HEK293 (cell line): ENCODE data around the gene FCHO1.

Experiments used
- CTCF ChIA-PET: fragments of 350-600 bp; formaldehyde crosslinking; extraction: SDS; loops from one replicate; lab custom pipeline; 2021; ENCODE audit warnings: antibody characterized with exemption; lab: Yijun Ruan, JAX
- POLR2A ChIA-PET: fragments of 300-600 bp; formaldehyde crosslinking; extraction: SDS; loops from one replicate; lab custom pipeline; 2020; ENCODE audit warnings: antibody characterized with exemption, inconsistent platforms; lab: Yijun Ruan, JAX
- H3K27ac ChIP-seq: fragments of 200-500 bp; sonication (Bioruptor generic); 2 replicates; pipeline ENCODE4 v1.5.1; 2014; ENCODE audit warnings: low read depth, low read length, control low read depth, inconsistent platforms; ENCODE audit errors: extremely low read depth
- H3K36me3 ChIP-seq, 2 experiments: fragments of 200-500 bp in 1 of 2; sonication (Bioruptor generic) in 1 of 2; 1 replicate in 1 of 2; 2 replicates in 1 of 2; pipeline ENCODE4 v1.5.1; 2014 to 2017; ENCODE audit warnings: inconsistent platforms in 2 of 2, low read length in 2 of 2; ENCODE audit not compliant: control insufficient read depth in 2 of 2, insufficient read depth in 1 of 2
- H3K4me1 ChIP-seq: fragments of 200-500 bp; sonication (Bioruptor generic); 2 replicates; pipeline ENCODE4 v1.5.1; 2014; ENCODE audit warnings: mild to moderate bottlenecking, low read length, inconsistent platforms; ENCODE audit not compliant: control insufficient read depth, insufficient read depth
- H3K4me3 ChIP-seq: 2 replicates; pipeline ENCODE4 v1.5.1; 2011; ENCODE audit warnings: low read depth, mild to moderate bottlenecking, control low read depth, low read length, moderate library complexity
- H3K9me3 ChIP-seq: fragments of 200-500 bp; sonication (Bioruptor generic); 2 replicates; pipeline ENCODE4 v1.5.1; 2014; ENCODE audit warnings: low read depth, low read length, inconsistent platforms; ENCODE audit not compliant: control insufficient read depth, insufficient read depth
- MEIS1 ChIP-seq: sonication (generic); formaldehyde crosslinking; IDR thresholded peaks from 2 replicates; pipeline ENCODE4 v1.8.1; 2022; ENCODE audit warnings: missing genetic modification reagents, mild to moderate bottlenecking, borderline replicate concordance
- MZF1 ChIP-seq: fragments of 450-650 bp; formaldehyde crosslinking; IDR thresholded peaks from 2 replicates; pipeline ENCODE4 v1.5.1; 2017; ENCODE audit warnings: missing biosample characterization, missing genetic modification characterization, borderline replicate concordance
- SCRT2 ChIP-seq: fragments of 450-650 bp; formaldehyde crosslinking; IDR thresholded peaks from 2 replicates; pipeline ENCODE4 v1.5.1; 2016; ENCODE audit warnings: missing biosample characterization, missing genetic modification characterization
- TRIM28 ChIP-seq: IDR thresholded peaks from 2 replicates; pipeline ENCODE4 v1.6.1; 2011; ENCODE audit warnings: low read length, control low read depth, borderline replicate concordance
- ZBTB48 ChIP-seq: fragments of 450-650 bp; formaldehyde crosslinking; IDR thresholded peaks from 2 replicates; pipeline ENCODE4 v1.5.1; 2016; ENCODE audit warnings: missing biosample characterization, missing genetic modification characterization
- ZFP37 ChIP-seq: fragments of 450-650 bp; formaldehyde crosslinking; IDR thresholded peaks from 2 replicates; pipeline ENCODE4 v1.5.1; 2016; ENCODE audit warnings: missing biosample characterization, missing genetic modification characterization
- ZNF121 ChIP-seq: fragments of 450-650 bp; formaldehyde crosslinking; IDR thresholded peaks from 2 replicates; pipeline ENCODE4 v1.5.1; 2016; ENCODE audit warnings: missing biosample characterization, missing genetic modification characterization
- ZNF211 ChIP-seq: fragments of 450-650 bp; formaldehyde crosslinking; IDR thresholded peaks from 2 replicates; pipeline ENCODE4 v1.5.1; 2016; ENCODE audit warnings: low read depth, missing biosample characterization, missing genetic modification characterization
- ZNF274 ChIP-seq, 2 experiments: fragments of 200-500 bp in 1 of 2; fragments of 450-650 bp in 1 of 2; sonication (Bioruptor generic) in 1 of 2; formaldehyde crosslinking in 1 of 2; IDR thresholded peaks; 2 replicates each; pipeline versions ENCODE4 v1.5.1 to v1.6.1; 2014 to 2016; ENCODE audit warnings: borderline replicate concordance in 1 of 2, inconsistent platforms in 1 of 2, low read length in 1 of 2, missing biosample characterization in 1 of 2, missing genetic modification characterization in 1 of 2
- ZNF433 ChIP-seq: fragments of 450-650 bp; formaldehyde crosslinking; IDR thresholded peaks from 2 replicates; pipeline ENCODE4 v1.5.1; 2016; ENCODE audit warnings: missing biosample characterization, missing genetic modification characterization, low read depth
- ZNF555 ChIP-seq: fragments of 450-650 bp; formaldehyde crosslinking; conservative IDR thresholded peaks from 2 replicates; pipeline ENCODE4 v1.5.1; 2017; ENCODE audit warnings: missing biosample characterization, mild to moderate bottlenecking, missing genetic modification characterization, inconsistent platforms
- ZNF558 ChIP-seq: fragments of 450-650 bp; formaldehyde crosslinking; IDR thresholded peaks from 2 replicates; pipeline ENCODE4 v1.5.1; 2016; ENCODE audit warnings: missing biosample characterization, missing genetic modification characterization
- ZNF768 ChIP-seq: fragments of 450-650 bp; formaldehyde crosslinking; IDR thresholded peaks from 2 replicates; pipeline ENCODE4 v1.5.1; 2018; ENCODE audit warnings: missing biosample characterization, mild to moderate bottlenecking, missing genetic modification characterization
- TF ChIP-seq, protein P1 (sequence below): fragments of 450-650 bp; formaldehyde crosslinking; IDR thresholded peaks from 2 replicates; pipeline ENCODE4 v1.5.1; 2016; ENCODE audit warnings: missing biosample characterization, missing genetic modification characterization
- TF ChIP-seq, protein P2 (sequence below): fragments of 450-650 bp; formaldehyde crosslinking; IDR thresholded peaks from 2 replicates; pipeline ENCODE4 v1.5.0; 2017; ENCODE audit warnings: missing biosample characterization, missing genetic modification characterization, borderline replicate concordance
- TF ChIP-seq, protein P3 (sequence below): fragments of 450-650 bp; formaldehyde crosslinking; IDR thresholded peaks from 2 replicates; pipeline ENCODE4 v1.5.1; 2016; ENCODE audit warnings: missing biosample characterization, missing genetic modification characterization
- TF ChIP-seq, protein P4 (sequence below): fragments of 450-650 bp; formaldehyde crosslinking; IDR thresholded peaks from 2 replicates; pipeline ENCODE4 v1.5.1; 2017; ENCODE audit warnings: missing biosample characterization, missing genetic modification characterization
- TF ChIP-seq, protein P5 (sequence below): fragments of 450-650 bp; formaldehyde crosslinking; IDR thresholded peaks from 2 replicates; pipeline ENCODE4 v1.5.1; 2017; ENCODE audit warnings: missing biosample characterization, missing genetic modification characterization

FCHO1 gene

DNA sequence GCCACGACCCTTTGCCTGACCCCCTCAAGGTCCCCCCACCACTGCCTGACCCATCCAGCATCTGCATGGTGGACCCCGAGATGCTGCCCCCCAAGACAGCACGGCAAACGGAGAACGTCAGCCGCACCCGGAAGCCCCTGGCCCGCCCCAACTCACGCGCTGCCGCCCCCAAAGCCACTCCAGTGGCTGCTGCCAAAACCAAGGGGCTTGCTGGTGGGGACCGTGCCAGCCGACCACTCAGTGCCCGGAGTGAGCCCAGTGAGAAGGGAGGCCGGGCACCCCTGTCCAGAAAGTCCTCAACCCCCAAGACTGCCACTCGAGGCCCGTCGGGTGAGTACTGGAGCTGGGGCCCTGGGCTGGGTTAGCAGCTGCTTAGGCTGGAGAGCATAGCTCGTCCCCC, 23.4 kb upstream of the FCHO1 start:
- TF ChIP-seq, protein P1, sequence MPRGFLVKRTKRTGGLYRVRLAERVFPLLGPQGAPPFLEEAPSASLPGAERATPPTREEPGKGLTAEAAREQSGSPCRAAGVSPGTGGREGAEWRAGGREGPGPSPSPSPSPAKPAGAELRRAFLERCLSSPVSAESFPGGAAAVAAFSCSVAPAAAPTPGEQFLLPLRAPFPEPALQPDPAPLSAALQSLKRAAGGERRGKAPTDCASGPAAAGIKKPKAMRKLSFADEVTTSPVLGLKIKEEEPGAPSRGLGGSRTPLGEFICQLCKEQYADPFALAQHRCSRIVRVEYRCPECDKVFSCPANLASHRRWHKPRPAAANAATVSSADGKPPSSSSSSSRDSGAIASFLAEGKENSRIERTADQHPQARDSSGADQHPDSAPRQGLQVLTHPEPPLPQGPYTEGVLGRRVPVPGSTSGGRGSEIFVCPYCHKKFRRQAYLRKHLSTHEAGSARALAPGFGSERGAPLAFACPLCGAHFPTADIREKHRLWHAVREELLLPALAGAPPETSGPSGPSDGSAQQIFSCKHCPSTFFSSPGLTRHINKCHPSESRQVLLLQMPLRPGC (tag by site-specific recombination) = no peak
- no peak overlapping the region for H3K27ac ChIP-seq
- ChIA-PET CTCF (interaction anchor here (0.5 to 0.6 kb wide), 2 partner anchors 132 to 320 kb away, joined by 3 read pairs; partner anchors contain the start of gene RPL18A), POLR2A (no interaction called here)
- peaks cover 34 to 93% of the 10 kb centered on the region in 2 experiments for H3K36me3 ChIP-seq
- H3K9me3 ChIP-seq = no peaks in the 10 kb centered on the region
- H3K4me1 ChIP-seq = no peaks in the 10 kb centered on the region
- no peak overlapping the region for H3K4me3 ChIP-seq

DNA sequence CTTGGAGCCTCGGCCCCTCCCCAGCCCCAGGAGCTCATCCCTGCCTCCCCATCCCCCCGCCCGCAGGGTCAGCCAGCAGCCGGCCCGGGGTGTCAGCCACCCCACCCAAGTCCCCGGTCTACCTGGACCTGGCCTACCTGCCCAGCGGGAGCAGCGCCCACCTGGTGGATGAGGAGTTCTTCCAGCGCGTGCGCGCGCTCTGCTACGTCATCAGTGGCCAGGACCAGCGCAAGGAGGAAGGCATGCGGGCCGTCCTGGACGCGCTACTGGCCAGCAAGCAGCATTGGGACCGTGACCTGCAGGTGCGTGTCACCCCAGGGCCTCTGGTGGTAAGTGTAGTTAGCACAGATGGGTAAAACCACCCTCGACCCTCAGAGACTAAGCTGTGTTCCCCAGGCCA, 18.1 kb upstream of the FCHO1 start:
- H3K4me1 ChIP-seq = no peaks in the 10 kb centered on the region
- H3K36me3 ChIP-seq = peaks cover 32 to 74% of the 10 kb centered on the region in 2 experiments
- no peak overlapping the region for H3K27ac ChIP-seq
- TF ChIP-seq ZNF211 (tag by site-specific recombination) (no peak), ZNF121 (no peak), ZFP37 (no peak), SCRT2 (no peak), MZF1 (tag by site-specific recombination) (no peak), ZNF433 (tag by site-specific recombination) (no peak), MEIS1 (CRISPR knock-in tag) (no peak), ZNF558 (tag by site-specific recombination) (no peak), ZBTB48 (no peak), ZNF274 (IDR thresholded peaks at IDR 0.05; ENCODE audit: low read length) (no peak), ZNF274 (tag by site-specific recombination; IDR thresholded peaks at IDR 0.05; ENCODE audit: borderline replicate concordance) (no peak), ZNF768 (no peak), TRIM28 (no peak), ZNF555 (tag by site-specific recombination) (no peak)
- TF ChIP-seq, protein P2, sequence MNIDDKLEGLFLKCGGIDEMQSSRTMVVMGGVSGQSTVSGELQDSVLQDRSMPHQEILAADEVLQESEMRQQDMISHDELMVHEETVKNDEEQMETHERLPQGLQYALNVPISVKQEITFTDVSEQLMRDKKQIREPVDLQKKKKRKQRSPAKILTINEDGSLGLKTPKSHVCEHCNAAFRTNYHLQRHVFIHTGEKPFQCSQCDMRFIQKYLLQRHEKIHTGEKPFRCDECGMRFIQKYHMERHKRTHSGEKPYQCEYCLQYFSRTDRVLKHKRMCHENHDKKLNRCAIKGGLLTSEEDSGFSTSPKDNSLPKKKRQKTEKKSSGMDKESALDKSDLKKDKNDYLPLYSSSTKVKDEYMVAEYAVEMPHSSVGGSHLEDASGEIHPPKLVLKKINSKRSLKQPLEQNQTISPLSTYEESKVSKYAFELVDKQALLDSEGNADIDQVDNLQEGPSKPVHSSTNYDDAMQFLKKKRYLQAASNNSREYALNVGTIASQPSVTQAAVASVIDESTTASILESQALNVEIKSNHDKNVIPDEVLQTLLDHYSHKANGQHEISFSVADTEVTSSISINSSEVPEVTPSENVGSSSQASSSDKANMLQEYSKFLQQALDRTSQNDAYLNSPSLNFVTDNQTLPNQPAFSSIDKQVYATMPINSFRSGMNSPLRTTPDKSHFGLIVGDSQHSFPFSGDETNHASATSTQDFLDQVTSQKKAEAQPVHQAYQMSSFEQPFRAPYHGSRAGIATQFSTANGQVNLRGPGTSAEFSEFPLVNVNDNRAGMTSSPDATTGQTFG = no peak
- TF ChIP-seq, protein P3, sequence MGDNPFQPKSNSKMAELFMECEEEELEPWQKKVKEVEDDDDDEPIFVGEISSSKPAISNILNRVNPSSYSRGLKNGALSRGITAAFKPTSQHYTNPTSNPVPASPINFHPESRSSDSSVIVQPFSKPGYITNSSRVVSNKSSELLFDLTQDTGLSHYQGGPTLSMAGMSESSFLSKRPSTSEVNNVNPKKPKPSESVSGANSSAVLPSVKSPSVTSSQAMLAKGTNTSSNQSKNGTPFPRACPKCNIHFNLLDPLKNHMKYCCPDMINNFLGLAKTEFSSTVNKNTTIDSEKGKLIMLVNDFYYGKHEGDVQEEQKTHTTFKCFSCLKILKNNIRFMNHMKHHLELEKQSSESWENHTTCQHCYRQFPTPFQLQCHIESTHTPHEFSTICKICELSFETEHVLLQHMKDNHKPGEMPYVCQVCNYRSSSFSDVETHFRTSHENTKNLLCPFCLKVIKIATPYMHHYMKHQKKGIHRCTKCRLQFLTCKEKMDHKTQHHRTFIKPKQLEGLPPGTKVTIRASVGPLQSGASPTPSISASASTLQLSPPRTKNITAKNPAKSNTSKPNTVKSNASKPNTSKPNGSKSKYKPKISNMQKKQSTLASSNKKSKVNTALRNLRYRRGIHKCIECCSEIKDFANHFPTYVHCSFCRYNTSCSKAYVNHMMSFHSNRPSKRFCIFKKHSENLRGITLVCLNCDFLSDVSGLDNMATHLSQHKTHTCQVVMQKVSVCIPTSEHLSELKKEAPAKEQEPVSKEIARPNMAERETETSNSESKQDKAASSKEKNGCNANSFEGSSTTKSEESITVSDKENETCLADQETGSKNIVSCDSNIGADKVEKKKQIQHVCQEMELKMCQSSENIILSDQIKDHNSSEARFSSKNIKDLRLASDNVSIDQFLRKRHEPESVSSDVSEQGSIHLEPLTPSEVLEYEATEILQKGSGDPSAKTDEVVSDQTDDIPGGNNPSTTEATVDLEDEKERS (tag by site-specific recombination) = no peak
- TF ChIP-seq, protein P4, sequence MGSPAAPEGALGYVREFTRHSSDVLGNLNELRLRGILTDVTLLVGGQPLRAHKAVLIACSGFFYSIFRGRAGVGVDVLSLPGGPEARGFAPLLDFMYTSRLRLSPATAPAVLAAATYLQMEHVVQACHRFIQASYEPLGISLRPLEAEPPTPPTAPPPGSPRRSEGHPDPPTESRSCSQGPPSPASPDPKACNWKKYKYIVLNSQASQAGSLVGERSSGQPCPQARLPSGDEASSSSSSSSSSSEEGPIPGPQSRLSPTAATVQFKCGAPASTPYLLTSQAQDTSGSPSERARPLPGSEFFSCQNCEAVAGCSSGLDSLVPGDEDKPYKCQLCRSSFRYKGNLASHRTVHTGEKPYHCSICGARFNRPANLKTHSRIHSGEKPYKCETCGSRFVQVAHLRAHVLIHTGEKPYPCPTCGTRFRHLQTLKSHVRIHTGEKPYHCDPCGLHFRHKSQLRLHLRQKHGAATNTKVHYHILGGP (tag by site-specific recombination) = no peak
- TF ChIP-seq, protein P5, sequence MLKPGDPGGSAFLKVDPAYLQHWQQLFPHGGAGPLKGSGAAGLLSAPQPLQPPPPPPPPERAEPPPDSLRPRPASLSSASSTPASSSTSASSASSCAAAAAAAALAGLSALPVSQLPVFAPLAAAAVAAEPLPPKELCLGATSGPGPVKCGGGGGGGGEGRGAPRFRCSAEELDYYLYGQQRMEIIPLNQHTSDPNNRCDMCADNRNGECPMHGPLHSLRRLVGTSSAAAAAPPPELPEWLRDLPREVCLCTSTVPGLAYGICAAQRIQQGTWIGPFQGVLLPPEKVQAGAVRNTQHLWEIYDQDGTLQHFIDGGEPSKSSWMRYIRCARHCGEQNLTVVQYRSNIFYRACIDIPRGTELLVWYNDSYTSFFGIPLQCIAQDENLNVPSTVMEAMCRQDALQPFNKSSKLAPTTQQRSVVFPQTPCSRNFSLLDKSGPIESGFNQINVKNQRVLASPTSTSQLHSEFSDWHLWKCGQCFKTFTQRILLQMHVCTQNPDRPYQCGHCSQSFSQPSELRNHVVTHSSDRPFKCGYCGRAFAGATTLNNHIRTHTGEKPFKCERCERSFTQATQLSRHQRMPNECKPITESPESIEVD = no peak
- H3K4me3 ChIP-seq = no peak overlapping the region
- H3K9me3 ChIP-seq = no peaks in the 10 kb centered on the region
- POLR2A ChIA-PET = no interaction called here
- CTCF ChIA-PET = no interaction called here
